Activated naive CD4-positive, alpha-beta T cell treated with anti-CD3 and anti-CD28 coated beads, Interleukin-2, amount 50 U/mL, for 72 hours (primary cell): Measurements from ENCODE around the gene SLC25A3. TPM values are rescaled to one million over a fixed set of nuclear protein-coding genes. Genes with fewer than 3 reads are reported as not detected.
"Not testable (repeated sequence)": the region's sequence is repeated elsewhere in the genome, so short reads cannot be mapped to it uniquely, and the experiment has no call there.

ENCODE experiments used
- ATAC-seq, 2 donors: fragments of 150-1000 bp; cut with Tn5 transposase; 2 replicates each; pipeline ENCODE4 v1.10.0; 2021; ENCODE audit warnings: mild to moderate bottlenecking in 2 of 2, moderate library complexity in 2 of 2
- DNase-seq, 2 donors: peaks; one replicate each; pipeline ENCODE4 v3.0.0; 2021 to 2022; ENCODE audit warnings: low spot score in 2 of 2
- H3K27ac Mint-ChIP-seq, 2 donors: one replicate each; pipeline ENCODE4 v1.8.0; 2022; ENCODE audit warnings: mild to moderate bottlenecking in 2 of 2, mixed read lengths in 2 of 2
- H3K36me3 Mint-ChIP-seq, 2 donors: one replicate each; pipeline ENCODE4 v1.8.0; 2022; ENCODE audit warnings: mixed read lengths in 2 of 2
- H3K9me3 Mint-ChIP-seq, 2 donors: one replicate each; pipeline ENCODE4 v1.8.0; 2022; ENCODE audit warnings: mixed read lengths in 2 of 2
- total RNA-seq, 2 donors: library from RNA; stranded (reverse); gene quantifications; one replicate each; pipeline ENCODE4 v1.2.3, GENCODE V29; 2022

Gene SLC25A3
- total RNA-seq = 100 to 1,000 TPM; 563 to 791 TPM

DNA sequence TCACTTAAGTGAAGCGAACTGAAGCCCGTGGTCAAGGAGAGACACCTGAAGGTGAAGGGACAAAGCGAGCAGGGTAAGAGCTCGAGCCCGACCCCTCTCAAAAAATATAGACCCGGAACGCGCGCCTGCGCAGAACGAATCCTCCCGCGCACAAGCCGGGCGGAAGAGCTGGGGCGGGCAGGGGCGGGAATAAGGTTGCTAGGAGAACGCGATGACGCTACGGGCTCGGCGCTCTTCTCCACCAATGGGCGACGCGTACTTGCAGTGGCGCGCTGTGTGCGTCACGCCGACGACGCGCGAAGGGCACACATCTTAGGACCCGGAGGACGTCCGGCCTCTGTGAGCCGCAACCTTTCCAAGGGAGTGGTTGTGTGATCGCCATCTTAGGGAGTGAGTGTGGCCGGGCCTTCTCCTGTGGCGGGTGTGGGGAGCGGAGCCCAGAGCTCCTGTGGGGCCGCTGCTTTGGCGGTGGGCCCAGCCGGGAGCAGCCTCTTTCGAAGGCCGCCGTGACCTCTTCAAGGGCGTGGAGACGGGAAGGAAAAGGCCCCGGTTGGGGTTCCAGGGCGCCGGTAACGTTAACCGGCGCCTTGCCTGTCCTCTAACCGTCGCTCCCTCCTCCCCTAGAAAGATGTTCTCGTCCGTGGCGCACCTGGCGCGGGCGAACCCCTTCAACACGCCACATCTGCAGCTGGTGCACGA is at the start of gene SLC25A3:
TSS of gene SLC25A3 (plus strand) at position 336 of the 699 bp plus-strand sequence. CDS start at position 629, 293 bp downstream.
- peaks cover 28 to 37% of the 10 kb centered on the region in 2 donors for H3K36me3 Mint-ChIP-seq
- peak within 1 kb of the TSS; percentile 98 to 100 for H3K27ac Mint-ChIP-seq
- DNase-seq = peak; percentile 87 to 95
- no peaks in the 10 kb centered on the region for H3K9me3 Mint-ChIP-seq
- peak; percentile 98 to 99 for ATAC-seq

GRCh38 chr12:98543701-98544100 is 49.8 kb upstream of the SLC25A3 start:
- H3K27ac Mint-ChIP-seq = no peak overlapping the region
- H3K36me3 Mint-ChIP-seq = peaks cover 12 to 31% of the 10 kb centered on the region in 2 donors
- H3K9me3 Mint-ChIP-seq = no peaks in the 10 kb centered on the region
- no peak for ATAC-seq
- DNase-seq = no peak

DNA sequence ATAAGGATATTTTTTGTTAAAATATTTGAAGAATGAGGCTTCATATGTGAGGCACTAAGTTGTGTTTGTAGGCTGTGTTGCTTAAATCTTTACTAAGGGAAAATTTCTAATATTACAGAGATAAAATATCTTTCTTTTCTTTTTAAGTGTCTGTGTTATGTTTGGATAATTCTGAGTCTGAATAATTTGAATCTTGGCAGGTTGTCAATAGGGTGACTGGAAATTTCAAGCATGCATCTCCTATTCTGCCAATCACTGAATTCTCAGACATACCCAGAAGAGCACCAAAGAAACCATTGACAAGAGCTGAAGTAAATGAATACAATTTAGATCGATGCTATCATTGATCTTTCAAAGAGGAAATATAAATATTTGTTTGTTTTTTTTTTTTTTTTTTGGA is 48.7 kb upstream of the SLC25A3 start:
- Mint-ChIP-seq H3K27ac (no peak overlapping the region), H3K36me3 (peaks cover 11 to 32% of the 10 kb centered on the region in 2 donors), H3K9me3 (no peaks in the 10 kb centered on the region)
- DNase-seq (no peak), ATAC-seq (no peak)

GRCh38 chr12:98549371-98550110 is 43.9 kb upstream of the SLC25A3 start:
- peak overlapping the region in 1 of 2 donors; percentile 74 for H3K27ac Mint-ChIP-seq
- no peaks in the 10 kb centered on the region for H3K9me3 Mint-ChIP-seq
- peaks cover 16 to 35% of the 10 kb centered on the region in 2 donors for H3K36me3 Mint-ChIP-seq
- ATAC-seq = peak in 1 of 2 donors; percentile 67
- no peak for DNase-seq

DNA sequence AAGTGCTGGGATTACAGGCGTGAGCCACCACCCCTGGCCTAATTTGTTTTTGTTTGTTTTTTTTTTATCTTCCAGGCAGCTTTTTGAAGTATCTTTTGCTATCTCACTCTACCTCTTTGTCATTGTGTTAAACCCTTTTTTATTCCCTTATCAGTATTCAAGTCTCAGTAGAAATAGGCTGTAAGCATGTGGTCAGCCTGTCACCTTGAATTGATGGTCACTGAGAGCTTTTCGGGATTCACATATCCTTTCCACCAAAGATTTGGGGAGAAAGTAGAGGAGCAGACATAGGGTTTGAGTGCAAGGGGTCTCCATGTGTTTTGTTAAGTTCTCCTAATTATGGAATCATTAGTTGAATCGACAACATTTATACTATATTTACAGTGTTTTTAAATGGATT is 41.7 kb upstream of the SLC25A3 start:
- peaks cover 16 to 28% of the 10 kb centered on the region in 2 donors for H3K36me3 Mint-ChIP-seq
- H3K27ac Mint-ChIP-seq = peak overlapping the region in 1 of 2 donors; percentile 63
- H3K9me3 Mint-ChIP-seq = no peaks in the 10 kb centered on the region

DNA sequence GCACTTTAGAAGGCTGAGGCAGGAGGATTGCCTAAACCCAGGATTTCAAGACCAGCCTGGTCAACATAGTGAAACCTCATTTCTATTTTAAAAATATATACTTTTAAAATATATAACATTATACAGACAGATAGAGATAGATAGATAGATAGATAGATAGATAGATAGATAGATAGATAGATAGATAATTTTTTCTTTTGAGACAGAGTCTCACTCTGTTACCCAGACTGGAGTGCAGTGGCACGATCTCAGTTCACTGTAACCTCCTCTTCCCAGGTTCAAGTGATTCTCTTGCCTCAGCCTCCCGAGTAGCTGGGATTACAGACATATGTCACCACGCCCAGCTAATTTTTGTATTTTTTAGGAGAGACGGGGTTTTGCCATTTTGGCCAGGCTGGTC is 35.4 kb upstream of the SLC25A3 start:
- not testable (repeated sequence) for H3K9me3 Mint-ChIP-seq, ATAC-seq, H3K36me3 Mint-ChIP-seq, DNase-seq
- H3K27ac Mint-ChIP-seq = peak overlapping the region in 1 of 2 donors; percentile 68

More for the DNA sequence above, 41.7 kb upstream of the SLC25A3 start:
- DNase-seq (no peak), ATAC-seq (no peak)

GRCh38 chr12:98559666-98560065 is 33.8 kb upstream of the SLC25A3 start:
- no peak for ATAC-seq
- no peak overlapping the region for H3K27ac Mint-ChIP-seq
- DNase-seq = no peak
- H3K36me3 Mint-ChIP-seq = no peaks in the 10 kb centered on the region
- no peaks in the 10 kb centered on the region for H3K9me3 Mint-ChIP-seq

DNA sequence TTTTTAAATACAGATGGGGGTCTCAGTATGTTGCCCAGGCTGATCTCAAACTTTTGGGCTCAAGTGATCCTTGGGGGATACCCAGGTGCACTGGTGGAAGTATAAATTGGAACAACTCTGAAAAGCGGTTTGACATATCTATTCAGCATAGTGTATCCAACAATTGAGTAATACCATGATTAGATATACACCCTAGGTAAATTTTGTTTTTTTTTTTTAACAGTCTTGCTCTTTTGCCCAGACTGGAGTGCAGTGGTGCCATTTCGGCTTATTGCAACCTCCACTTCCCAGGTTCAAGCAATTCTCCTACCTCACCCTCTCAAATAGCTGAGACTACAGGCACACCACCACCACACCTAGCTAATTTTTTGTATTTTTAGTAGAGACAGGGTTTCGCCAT is 31.6 kb upstream of the SLC25A3 start:
- Mint-ChIP-seq H3K27ac (no peak overlapping the region), H3K9me3 (no peaks in the 10 kb centered on the region), H3K36me3 (no peaks in the 10 kb centered on the region)
- ATAC-seq = no peak
- no peak for DNase-seq

DNA sequence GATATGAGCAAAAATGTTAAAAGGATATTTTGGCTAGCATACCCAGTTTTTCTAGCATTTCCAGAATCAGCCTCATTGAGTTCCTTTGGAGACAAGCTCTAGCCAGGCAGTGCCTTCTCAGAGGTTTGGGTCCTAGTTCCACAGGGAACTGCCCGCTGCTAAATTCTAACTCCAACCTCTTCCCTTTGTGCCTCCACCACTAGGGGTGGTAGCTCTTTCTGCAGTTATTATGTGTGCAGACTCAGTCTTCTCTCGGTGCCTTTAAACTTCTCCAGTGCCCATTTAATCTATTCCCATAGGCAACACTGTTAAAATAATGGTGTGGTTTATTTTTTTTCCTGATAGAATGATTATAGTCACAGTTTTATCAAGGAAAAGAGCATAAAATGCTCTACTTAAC is 21.5 kb upstream of the SLC25A3 start:
- DNase-seq (no peak), ATAC-seq (no peak)
- Mint-ChIP-seq H3K27ac (no peak overlapping the region), H3K9me3 (no peaks in the 10 kb centered on the region), H3K36me3 (no peaks in the 10 kb centered on the region)

GRCh38 chr12:98574110-98574509 is 19.4 kb upstream of the SLC25A3 start:
- ATAC-seq (no peak), DNase-seq (no peak)
- Mint-ChIP-seq H3K9me3 (no peaks in the 10 kb centered on the region), H3K36me3 (no peaks in the 10 kb centered on the region), H3K27ac (no peak overlapping the region)

- no peaks in the 10 kb centered on the region for H3K9me3 Mint-ChIP-seq
- no peaks in the 10 kb centered on the region for H3K36me3 Mint-ChIP-seq
- ATAC-seq (no peak), DNase-seq (no peak)
- H3K27ac Mint-ChIP-seq = no peak overlapping the region
These were observed 18.5 kb upstream of the SLC25A3 start for GRCh38 chr12:98575013-98575412.

- not testable (repeated sequence) for ATAC-seq, H3K9me3 Mint-ChIP-seq, H3K36me3 Mint-ChIP-seq, H3K27ac Mint-ChIP-seq, DNase-seq
These were observed 16.7 kb upstream of the SLC25A3 start for GRCh38 chr12:98576795-98577194.

DNA sequence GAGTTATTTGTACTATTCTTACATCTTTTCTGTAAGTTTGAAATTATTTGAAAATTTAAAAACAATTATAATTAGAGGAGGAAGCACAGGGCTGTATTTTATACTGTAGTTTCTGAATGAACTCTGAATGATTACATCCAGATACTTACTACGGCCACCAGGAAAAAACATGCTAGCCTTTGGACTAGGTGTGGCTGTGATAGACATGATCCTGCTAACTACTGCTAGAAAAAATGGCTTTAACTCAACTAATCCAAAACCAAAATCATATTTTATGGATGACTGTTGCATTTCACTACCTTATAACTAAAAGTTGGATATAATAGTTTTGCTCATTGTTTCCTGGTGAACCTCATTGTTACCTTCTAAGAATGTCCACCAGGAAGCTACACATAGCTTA is 15.1 kb upstream of the SLC25A3 start:
- no peaks in the 10 kb centered on the region for H3K9me3 Mint-ChIP-seq
- ATAC-seq (no peak), DNase-seq (no peak)
- H3K27ac Mint-ChIP-seq = no peak overlapping the region
- H3K36me3 Mint-ChIP-seq = no peaks in the 10 kb centered on the region

- ATAC-seq (no peak), DNase-seq (no peak)
- no peaks in the 10 kb centered on the region for H3K36me3 Mint-ChIP-seq
- no peaks in the 10 kb centered on the region for H3K9me3 Mint-ChIP-seq
- no peak overlapping the region for H3K27ac Mint-ChIP-seq
These were observed 14.7 kb upstream of the SLC25A3 start for GRCh38 chr12:98578821-98579220.

DNA sequence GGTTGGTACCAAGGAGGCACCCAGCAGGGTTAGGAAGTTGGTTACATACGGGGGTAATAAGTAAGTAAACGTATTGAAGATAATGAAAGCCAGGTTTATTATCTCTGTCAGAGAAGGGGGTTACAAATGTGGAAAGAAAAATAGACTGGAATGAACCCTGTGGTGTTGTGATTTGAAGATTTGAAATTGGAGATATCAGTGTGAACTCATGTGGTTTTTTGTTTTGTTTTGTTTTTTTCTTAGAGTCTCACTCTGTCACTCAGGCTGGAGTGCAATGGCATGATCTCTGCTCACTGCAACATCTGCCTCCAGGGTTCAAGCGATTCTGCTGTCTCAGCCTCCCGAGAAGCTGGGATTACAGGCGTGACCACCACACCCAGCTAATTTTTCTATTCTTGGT is 14.1 kb upstream of the SLC25A3 start:
- H3K9me3 Mint-ChIP-seq = no peaks in the 10 kb centered on the region
- DNase-seq (no peak), ATAC-seq (no peak)
- H3K27ac Mint-ChIP-seq = no peak overlapping the region
- H3K36me3 Mint-ChIP-seq = no peaks in the 10 kb centered on the region

- no peaks in the 10 kb centered on the region for H3K9me3 Mint-ChIP-seq
- no peak for DNase-seq
These were observed 13.7 kb upstream of the SLC25A3 start for GRCh38 chr12:98579835-98580234.

DNA sequence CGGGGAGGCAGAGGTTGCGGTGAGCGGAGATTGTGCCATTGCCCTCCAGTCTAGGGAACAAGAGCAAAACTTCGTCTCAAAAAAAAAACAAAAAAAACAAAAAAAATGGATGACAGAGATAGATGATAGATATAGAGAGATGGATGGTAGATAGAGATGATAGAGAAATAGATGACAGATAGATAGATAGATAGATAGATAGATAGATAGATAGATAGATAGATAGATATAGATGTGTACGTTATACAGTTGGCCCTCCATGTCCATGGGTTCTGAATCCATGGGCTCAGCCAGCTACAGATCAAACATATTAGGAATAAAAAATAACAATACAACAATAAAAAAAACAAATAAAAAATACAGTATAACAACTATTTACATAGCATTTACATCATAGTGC is 12.8 kb upstream of the SLC25A3 start:
- no peak for DNase-seq
- no peak overlapping the region for H3K27ac Mint-ChIP-seq

More at GRCh38 chr12:98579835-98580234, 13.7 kb upstream of the SLC25A3 start:
- ATAC-seq = no peak
- Mint-ChIP-seq H3K36me3 (no peaks in the 10 kb centered on the region), H3K27ac (no peak overlapping the region)

GRCh38 chr12:98581101-98581500 is 12.4 kb upstream of the SLC25A3 start:
- DNase-seq (no peak), ATAC-seq (no peak)
- H3K9me3 Mint-ChIP-seq = no peaks in the 10 kb centered on the region
- H3K27ac Mint-ChIP-seq = no peak overlapping the region
- no peaks in the 10 kb centered on the region for H3K36me3 Mint-ChIP-seq

More for the DNA sequence above, 12.8 kb upstream of the SLC25A3 start:
- ATAC-seq = no peak
- Mint-ChIP-seq H3K36me3 (no peaks in the 10 kb centered on the region), H3K9me3 (no peaks in the 10 kb centered on the region)
